Panc1 (cell line): ENCODE data around the gene TRIM28.

Experiments used
- CTCF ChIP-seq: fragments of 450-650 bp; IDR thresholded peaks from 2 replicates; pipeline ENCODE4 v1.5.1; 2017; ENCODE audit warnings: mild to moderate bottlenecking
- POLR2AphosphoS5 ChIP-seq: IDR thresholded peaks from 2 replicates; pipeline ENCODE4 v1.6.1; 2012; ENCODE audit warnings: mild to moderate bottlenecking, low read depth, low read length, moderate library complexity
- SIN3A ChIP-seq: IDR thresholded peaks from 2 replicates; pipeline ENCODE4 v1.6.1; 2012; ENCODE audit warnings: low read depth, mild to moderate bottlenecking, low read length, moderate library complexity, borderline replicate concordance; ENCODE audit not compliant: insufficient read depth

GRCh38 chr19:58562122-58563033 lies 18.5 kb downstream of the TRIM28 start:
- TF ChIP-seq POLR2AphosphoS5 (no peak), CTCF (no peak), SIN3A (0 out of 2 replicates have a peak, but pooled peaks have one; percentile 66)
